OCI-LY7 (cell line): ENCODE data around the gene ADCYAP1. TPM values are rescaled to one million over a fixed set of nuclear protein-coding genes. Genes with fewer than 3 reads are reported as not detected.

Experiments
- BruUV-seq: library from RNA; stranded (reverse); fragments of 400-500 nt; replicated peaks from 2 replicates; lab custom pipeline; 2021; lab: Mats Ljungman, UMichigan
- CTCF ChIA-PET: fragments of 300-600 bp; sonication (Branson Sonifier 250); formaldehyde crosslinking; loops from one replicate; lab custom pipeline; 2022; ENCODE audit warnings: antibody characterized with exemption; ENCODE audit not compliant: unreplicated experiment; lab: Charles Lee
- POLR2A ChIA-PET: fragments of 300-600 bp; sonication (Branson Sonifier 250); formaldehyde crosslinking; loops from one replicate; lab custom pipeline; 2022; ENCODE audit warnings: antibody characterized with exemption; lab: Charles Lee
- DNase-seq: peaks from one replicate; pipeline ENCODE4 v3.0.0-alpha.2; 2015; ENCODE audit warnings: low spot score
- H2AFZ ChIP-seq: fragments of 200-600 bp; sonication (generic), shearing (Covaris generic); 2 replicates; pipeline ENCODE4 v1.6.1; 2014; ENCODE audit warnings: mild to moderate bottlenecking, antibody characterized with exemption, low read length, moderate library complexity
- H3K27ac ChIP-seq: fragments of 200-600 bp; sonication (generic); 2 replicates; pipeline ENCODE4 v1.5.1; 2014; ENCODE audit warnings: mixed run types, low read depth, mild to moderate bottlenecking, moderate library complexity, low read length, inconsistent platforms; ENCODE audit not compliant: poor library complexity, severe bottlenecking
- H3K36me3 ChIP-seq: fragments of 200-600 bp; sonication (generic); 2 replicates; pipeline ENCODE4 v1.6.1; 2014; ENCODE audit warnings: mild to moderate bottlenecking, antibody characterized with exemption, low read length, moderate library complexity, mixed read lengths; ENCODE audit not compliant: insufficient read depth
- H3K4me1 ChIP-seq: fragments of 200-600 bp; sonication (generic); 2 replicates; pipeline ENCODE4 v1.5.1; 2014; ENCODE audit warnings: mild to moderate bottlenecking, low read length; ENCODE audit not compliant: insufficient read depth, poor library complexity, severe bottlenecking
- H3K4me2 ChIP-seq: fragments of 200-600 bp; sonication (generic); 2 replicates; pipeline ENCODE4 v1.6.1; 2014; ENCODE audit warnings: mild to moderate bottlenecking, low read length
- H3K4me3 ChIP-seq: fragments of 200-600 bp; sonication (generic); 2 replicates; pipeline ENCODE4 v1.5.1; 2014; ENCODE audit warnings: mild to moderate bottlenecking, low read depth, low read length; ENCODE audit not compliant: poor library complexity, severe bottlenecking
- H3K79me2 ChIP-seq: fragments of 200-600 bp; sonication (generic); 2 replicates; pipeline ENCODE4 v1.6.1; 2016; ENCODE audit warnings: low read depth, mild to moderate bottlenecking, low read length, moderate library complexity, mixed read lengths; ENCODE audit not compliant: insufficient read depth
- H3K9me2 ChIP-seq: fragments of 200-600 bp; sonication (generic); 2 replicates; pipeline ENCODE4 v1.6.1; 2016; ENCODE audit warnings: mild to moderate bottlenecking, low read length, mixed read lengths; ENCODE audit not compliant: insufficient read depth
- H3K9me3 ChIP-seq: fragments of 200-600 bp; sonication (generic); 2 replicates; pipeline ENCODE4 v1.6.1; 2014; ENCODE audit warnings: mild to moderate bottlenecking, mixed run types, low read length, mixed read lengths
- H4K20me1 ChIP-seq: fragments of 200-600 bp; sonication (generic); 2 replicates; pipeline ENCODE4 v1.6.1; 2014; ENCODE audit warnings: mild to moderate bottlenecking, antibody characterized with exemption, low read length, moderate library complexity, mixed read lengths; ENCODE audit not compliant: insufficient read depth
- CTCF ChIP-seq: fragments of 200-600 bp; sonication (generic); conservative IDR thresholded peaks from 2 replicates; pipeline ENCODE4 v1.5.1; 2014; ENCODE audit warnings: mild to moderate bottlenecking, antibody characterized with exemption, low read length, moderate library complexity, mixed read lengths
- EZH2phosphoT487 ChIP-seq: fragments of 200-600 bp; sonication (generic); IDR thresholded peaks from 2 replicates; pipeline ENCODE4 v1.6.1; 2018; ENCODE audit warnings: low read depth, borderline replicate concordance, mild to moderate bottlenecking, mixed run types, antibody characterized with exemption, low read length, moderate library complexity, mixed read lengths
- intact Hi-C: fragments of 100-400 bp; cut with micrococcal nuclease; formaldehyde crosslinking; loops from one replicate; pipeline ENCODE4 v1.10.0; 2022; ENCODE audit not compliant: unreplicated experiment
- total RNA-seq, 2 experiments: library from RNA; depleted of rRNA in 1 of 2; stranded (reverse); fragments of >200 nt in 1 of 2; shearing (Covaris generic) in 1 of 2; gene quantifications; 2 replicates each; pipeline ENCODE4 v1.2.3, GENCODE V29; 2014 to 2022

ADCYAP1 gene
- total RNA-seq, 2 experiments from 2014 or later = not detected

GRCh38 chr18:923144-923866 lies 18.6 kb downstream of the ADCYAP1 start:
- no TSS peak for BruUV-seq
- CTCF ChIA-PET = no interaction called here
- H3K4me2 ChIP-seq = no peak overlapping the region

GRCh38 chr18:924987-925386 lies 20.3 kb downstream of the ADCYAP1 start:
- no peaks in the 10 kb centered on the region for H3K79me2 ChIP-seq
- no peaks in the 10 kb centered on the region for H3K36me3 ChIP-seq
- no peaks in the 10 kb centered on the region for H3K9me3 ChIP-seq
- H3K9me2 ChIP-seq = no peaks in the 10 kb centered on the region
- no peaks in the 10 kb centered on the region for H4K20me1 ChIP-seq
- H3K4me3 ChIP-seq = no peak overlapping the region
- DNase-seq = no peak
- H3K4me2 ChIP-seq = no peak overlapping the region
- no peak overlapping the region for H2AFZ ChIP-seq
- intact Hi-C loops = no loop called here
- POLR2A ChIA-PET = no interaction called here
- no TSS peak for BruUV-seq
- H3K4me1 ChIP-seq = no peaks in the 10 kb centered on the region
- TF ChIP-seq CTCF = no peak
- no peak for TF ChIP-seq EZH2phosphoT487
- CTCF ChIA-PET = no interaction called here
- no peak overlapping the region for H3K27ac ChIP-seq

More at GRCh38 chr18:923144-923866, 18.6 kb downstream of the ADCYAP1 start:
- Histone ChIP-seq H3K4me3 (no peak overlapping the region), H3K79me2 (no peaks in the 10 kb centered on the region), H3K27ac (no peak overlapping the region), H3K4me1 (no peaks in the 10 kb centered on the region), H2AFZ (no peak overlapping the region), H3K9me2 (no peaks in the 10 kb centered on the region), H4K20me1 (no peaks in the 10 kb centered on the region), H3K9me3 (no peaks in the 10 kb centered on the region), H3K36me3 (no peaks in the 10 kb centered on the region)
- intact Hi-C loops = no loop called here
- no peak for TF ChIP-seq CTCF
- POLR2A ChIA-PET = no interaction called here
- no peak for DNase-seq

- H4K20me1 ChIP-seq = no peaks in the 10 kb centered on the region
- H3K9me3 ChIP-seq = no peaks in the 10 kb centered on the region
- no peaks in the 10 kb centered on the region for H3K36me3 ChIP-seq
- BruUV-seq = no TSS peak
- no peak for TF ChIP-seq EZH2phosphoT487
- no peak for TF ChIP-seq CTCF
- CTCF ChIA-PET = no interaction called here
- intact Hi-C loops = no loop called here
- no peaks in the 10 kb centered on the region for H3K79me2 ChIP-seq
- H3K27ac ChIP-seq = no peak overlapping the region
- H3K4me3 ChIP-seq = no peak overlapping the region
- POLR2A ChIA-PET = no interaction called here
- no peak for DNase-seq
- H3K9me2 ChIP-seq = no peaks in the 10 kb centered on the region
- no peaks in the 10 kb centered on the region for H3K4me1 ChIP-seq
- no peak overlapping the region for H3K4me2 ChIP-seq
- no peak overlapping the region for H2AFZ ChIP-seq
Measured at GRCh38 chr18:926946-927345, 22.3 kb downstream of the ADCYAP1 start.
